GM19193 (cell line): ENCODE results near the gene OTP.

Experiments used
- POLR2A ChIP-seq: IDR thresholded peaks from 4 replicates; pipeline ENCODE4 v1.6.1; 2011; ENCODE audit not compliant: insufficient read depth, insufficient read length; ENCODE audit errors: extremely low read depth

The OTP gene

GRCh38 chr5:77643654-77644370, 5.3 kb upstream of the OTP start:
- TF ChIP-seq POLR2A: no peak

- no peak for TF ChIP-seq POLR2A
Measured at GRCh38 chr5:77642738-77643653, 4.5 kb upstream of the OTP start.

DNA sequence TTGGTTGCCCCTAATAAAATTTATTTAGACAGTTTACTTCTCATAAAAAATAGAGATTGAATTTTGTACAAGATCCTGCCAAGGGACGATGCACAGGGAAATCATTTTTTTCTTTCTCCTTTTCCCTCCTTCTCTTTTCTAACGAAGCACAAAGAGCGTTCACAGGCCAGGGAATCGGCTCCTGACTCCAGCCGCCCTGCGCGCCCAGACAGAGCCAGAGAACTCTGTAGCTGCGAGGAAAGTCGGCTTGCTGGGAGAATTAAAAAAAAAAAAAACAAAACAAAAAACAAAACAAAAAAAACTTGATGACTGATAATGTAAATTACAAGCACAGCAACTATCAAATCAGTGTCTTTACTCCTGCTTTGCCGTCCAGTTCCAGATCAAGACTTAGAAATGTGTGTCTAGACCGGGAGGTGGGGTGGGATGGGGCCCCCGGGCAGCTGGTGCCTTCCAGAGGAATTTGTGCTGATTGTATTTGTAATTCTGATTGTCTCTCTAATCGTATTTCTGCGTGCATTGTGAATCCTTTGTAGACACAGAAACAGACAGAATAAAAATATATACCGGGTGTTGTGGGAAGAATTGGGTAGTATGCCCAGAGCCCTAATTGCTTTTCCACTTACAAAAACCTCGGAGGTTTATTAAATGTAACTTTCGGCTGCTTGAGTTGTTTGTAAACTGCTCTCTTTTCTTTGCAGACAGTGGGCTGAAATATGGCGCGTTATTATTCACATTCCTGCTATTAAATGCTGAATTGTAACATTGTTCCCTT, 3.6 kb upstream of the OTP start:
- no peak for TF ChIP-seq POLR2A

DNA sequence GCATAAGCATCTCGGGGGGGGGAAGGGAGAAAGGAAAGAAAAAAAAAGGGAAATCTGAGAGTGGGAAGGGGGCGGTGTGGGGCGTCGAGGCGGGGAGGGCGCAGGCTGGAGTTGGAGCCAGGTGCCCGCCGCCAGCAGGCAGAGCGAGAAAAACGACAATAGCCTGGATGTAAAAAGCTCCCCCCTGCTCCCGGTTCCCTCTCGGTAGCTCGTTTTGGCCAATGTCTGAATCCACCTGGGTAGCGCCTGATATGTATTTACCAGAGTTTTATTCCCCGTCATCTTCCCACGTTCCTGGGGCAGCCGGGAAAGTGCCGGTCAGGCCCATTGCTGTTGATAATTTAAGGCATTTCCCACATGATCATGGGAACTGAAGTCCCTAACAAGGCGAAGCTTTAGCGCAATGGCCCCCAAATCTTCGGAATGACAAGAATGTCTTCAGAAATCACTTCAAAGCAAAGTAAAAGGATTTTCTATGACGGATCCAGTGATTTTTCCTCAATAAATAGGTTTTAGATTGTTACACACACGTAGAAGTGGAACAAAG, 3.0 kb upstream of the OTP start:
- TF ChIP-seq POLR2A: no peak

DNA sequence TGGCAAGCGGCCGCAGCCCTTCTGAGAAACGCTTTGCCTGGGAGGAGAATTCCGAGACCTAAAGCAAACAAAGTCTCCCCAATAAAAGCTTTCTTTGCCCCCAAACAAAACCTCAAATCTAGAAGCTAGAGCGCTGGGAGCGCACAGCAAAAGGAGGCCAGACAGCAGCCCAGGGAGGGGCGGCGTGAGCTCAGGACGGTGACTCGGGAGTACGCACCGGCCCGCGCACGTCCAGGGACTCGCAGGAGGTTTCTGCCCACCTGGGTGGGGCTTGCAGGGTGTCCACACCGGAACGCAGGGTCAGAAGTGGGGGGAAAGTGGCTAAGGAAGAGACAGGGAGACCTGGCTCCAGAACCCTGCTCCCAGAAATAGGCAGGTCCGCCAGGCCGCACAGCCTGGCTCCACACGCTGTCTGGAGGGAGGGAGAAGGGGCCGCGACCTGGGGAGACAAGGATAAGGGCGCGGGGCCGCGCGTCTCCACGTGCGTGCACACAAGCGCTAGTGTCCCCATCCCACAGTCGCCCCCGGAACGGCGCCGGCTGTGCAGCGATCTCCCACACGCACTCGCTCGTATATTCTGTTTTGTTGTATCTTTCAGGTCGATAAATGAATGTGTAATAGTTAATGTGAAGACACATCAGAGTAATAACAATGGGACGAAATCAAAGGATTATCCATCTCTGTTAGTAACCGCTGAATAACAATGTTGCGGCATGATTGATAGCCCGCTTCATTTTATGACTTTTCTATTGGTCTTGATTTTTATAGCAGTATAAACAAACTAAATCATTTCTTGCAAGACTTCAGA, 2.3 kb upstream of the OTP start:
- no peak for TF ChIP-seq POLR2A

DNA sequence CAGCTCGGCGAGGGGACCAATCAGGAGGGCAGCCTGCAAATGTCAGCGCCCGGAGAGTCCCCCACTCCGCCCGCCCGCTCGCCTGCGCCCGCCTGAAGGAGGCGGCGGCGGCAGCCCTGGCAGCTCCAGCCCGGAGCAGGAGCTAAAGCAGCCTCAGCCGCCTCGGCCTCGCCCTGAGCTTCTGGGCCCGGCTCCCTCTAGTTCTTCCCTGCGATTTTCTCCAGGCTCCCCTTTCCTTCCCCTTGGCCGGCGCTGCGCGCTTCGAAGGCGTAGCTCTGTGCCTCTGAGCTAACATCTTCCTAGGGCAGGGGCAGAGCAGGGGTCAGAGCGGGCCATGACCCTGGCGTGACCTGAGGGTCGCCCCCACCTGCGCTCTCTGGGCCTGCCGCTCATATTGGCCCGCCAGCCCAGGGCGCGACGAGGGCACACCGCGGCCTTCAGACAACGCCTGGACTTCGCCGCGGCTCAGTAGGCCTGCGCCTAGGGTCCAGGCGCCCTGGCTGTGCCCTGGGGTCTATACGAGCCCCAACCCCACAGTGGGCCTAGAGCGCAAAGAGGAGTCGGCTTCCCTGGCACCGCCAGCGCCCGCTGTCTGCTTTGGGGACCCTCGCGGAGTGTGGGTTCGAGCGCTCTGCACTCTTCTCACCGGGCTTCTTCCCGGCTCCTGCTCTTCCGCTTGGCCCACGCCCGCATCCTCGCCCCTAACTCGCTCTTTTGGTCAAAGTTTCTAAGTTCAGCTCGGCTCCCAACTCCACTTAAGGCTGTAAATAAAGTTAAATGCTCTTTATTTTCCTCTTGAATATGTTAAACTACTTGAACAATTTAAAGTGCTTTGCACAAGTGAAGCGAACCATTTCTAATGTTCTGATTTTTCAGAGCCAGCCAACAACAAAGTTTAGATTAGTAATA, 504 bp upstream of the OTP start:
- TF ChIP-seq POLR2A: no peak

GRCh38 chr5:77637170-77637997, 1.1 kb downstream of the OTP start:
- no peak for TF ChIP-seq POLR2A

DNA sequence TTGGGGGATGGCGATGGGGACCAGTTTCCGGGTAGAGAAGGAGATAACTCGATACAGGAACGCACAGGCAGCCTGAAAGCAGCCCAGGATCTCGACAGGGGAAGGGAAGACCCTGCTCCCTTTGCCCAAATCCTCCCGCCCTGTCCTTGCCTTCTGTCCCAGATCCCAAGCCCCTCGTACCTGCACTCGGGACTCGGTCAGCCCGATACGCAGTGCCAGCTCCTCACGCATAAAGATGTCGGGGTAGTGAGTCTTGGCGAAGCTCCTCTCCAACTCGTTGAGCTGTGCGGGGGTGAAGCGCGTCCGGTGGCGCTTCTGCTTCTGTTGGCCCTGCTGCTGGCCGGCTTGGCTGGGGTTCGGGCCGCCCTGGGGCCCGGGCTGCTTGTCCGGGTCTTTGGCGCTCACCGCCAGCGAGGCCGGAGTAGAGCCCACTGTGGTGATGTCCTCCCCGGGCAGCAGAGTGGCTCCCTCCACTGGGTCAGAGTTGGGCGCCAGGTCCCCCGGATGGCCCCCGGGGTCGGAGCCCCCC, 1.8 kb downstream of the OTP start:
- TF ChIP-seq POLR2A: no peak

DNA sequence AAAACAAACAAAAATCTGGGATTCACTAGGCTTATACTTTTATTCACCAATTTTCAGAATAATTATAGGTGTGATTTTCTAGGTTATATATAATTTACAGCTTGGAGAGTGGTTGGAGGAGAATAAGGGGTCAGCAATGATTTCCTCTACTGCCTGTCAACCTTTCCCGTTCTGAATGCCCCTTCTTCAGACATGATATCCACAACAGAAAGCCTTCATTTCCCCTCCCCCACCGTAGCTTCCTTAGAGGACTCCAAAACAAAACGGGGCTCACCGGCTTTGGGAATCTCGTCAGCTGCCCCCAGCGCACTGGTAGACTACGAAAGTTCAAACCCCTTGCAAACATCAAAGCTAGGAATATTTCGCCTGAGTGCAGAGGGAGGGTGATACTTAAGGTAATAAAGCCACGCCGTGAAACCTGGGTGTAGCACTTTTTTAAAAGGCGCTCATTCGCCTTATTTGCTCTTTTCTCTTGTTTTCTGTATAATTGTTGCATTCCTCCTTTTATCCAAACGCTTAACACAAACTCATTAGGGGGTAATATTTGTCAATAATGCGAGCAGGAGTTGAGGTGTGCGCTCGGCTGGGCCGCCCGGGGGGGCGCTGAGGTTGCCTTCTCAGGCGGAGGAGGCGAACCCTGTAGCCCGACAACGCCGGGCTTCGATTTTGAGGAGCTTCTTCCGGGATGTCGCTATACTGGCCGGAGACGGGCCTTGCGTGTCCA, 2.4 kb downstream of the OTP start:
- TF ChIP-seq POLR2A: no peak

- no peak for TF ChIP-seq POLR2A
Measured at GRCh38 chr5:77635067-77635916, 3.2 kb downstream of the OTP start.

- TF ChIP-seq POLR2A: no peak
Measured at GRCh38 chr5:77633709-77634108, 4.8 kb downstream of the OTP start.
